Kidney epithelial cell (primary cell): ENCODE data around the gene COQ10A. TPM values are rescaled to one million over a fixed set of nuclear protein-coding genes. Genes with fewer than 3 reads are reported as not detected.
"Not testable (repeated sequence)": the region's sequence is repeated elsewhere in the genome, so short reads cannot be mapped to it uniquely, and the experiment has no call there.

Experiments used
- DNase-seq: peaks from one replicate; pipeline ENCODE4 v3.0.0-alpha.2; 2010; ENCODE audit warnings: low read depth
- H3K27me3 ChIP-seq: 2 replicates; pipeline ENCODE4 v1.6.0; 2011; ENCODE audit warnings: low read length; ENCODE audit not compliant: control insufficient read depth, insufficient read depth
- H3K36me3 ChIP-seq: 2 replicates; pipeline ENCODE4 v1.5.1; 2011; ENCODE audit warnings: low read length; ENCODE audit not compliant: control insufficient read depth, insufficient read depth
- H3K4me3 ChIP-seq: 2 replicates; pipeline ENCODE4 v1.5.1; 2011; ENCODE audit warnings: low read depth, mild to moderate bottlenecking, control low read depth, low read length
- CTCF ChIP-seq: IDR thresholded peaks from 2 replicates; pipeline ENCODE4 v1.5.1; 2011; ENCODE audit warnings: mild to moderate bottlenecking, moderate library complexity, low read length, control low read depth, inconsistent platforms; ENCODE audit not compliant: insufficient read depth, poor library complexity, severe bottlenecking
- total RNA-seq: library from RNA; depleted of rRNA; stranded (reverse); fragments of >200 nt; gene quantifications from 2 replicates; pipeline ENCODE4 v1.2.3, GENCODE V29; 2015

Gene COQ10A
- total RNA-seq, 1 donor from 2014 or later, result 13.7 TPM

GRCh38 chr12:56260380-56260779 is 6.4 kb upstream of the COQ10A start:
- Histone ChIP-seq H3K36me3 (no peaks in the 10 kb centered on the region), H3K4me3 (no peak overlapping the region), H3K27me3 (no peaks in the 10 kb centered on the region)
- no peak for DNase-seq
- TF ChIP-seq CTCF, result no peak

- no peak for TF ChIP-seq CTCF
- Histone ChIP-seq H3K27me3 (no peaks in the 10 kb centered on the region), H3K36me3 (no peaks in the 10 kb centered on the region), H3K4me3 (no peak overlapping the region)
- DNase-seq, result no peak
Measured at GRCh38 chr12:56260921-56261320, 5.8 kb upstream of the COQ10A start.

GRCh38 chr12:56261503-56262232 is 5.1 kb upstream of the COQ10A start:
- no peak for TF ChIP-seq CTCF
- no peak overlapping the region for H3K4me3 ChIP-seq
- DNase-seq, result peak; percentile 69
- H3K36me3 ChIP-seq, result no peaks in the 10 kb centered on the region
- no peaks in the 10 kb centered on the region for H3K27me3 ChIP-seq

- H3K36me3 ChIP-seq, H3K27me3 ChIP-seq, DNase-seq: not testable (repeated sequence)
Measured at GRCh38 chr12:56262955-56263354, 3.8 kb upstream of the COQ10A start.

GRCh38 chr12:56266068-56266692 is 562 bp upstream of the COQ10A start:
- not testable (repeated sequence) for H3K27me3 ChIP-seq, H3K36me3 ChIP-seq, DNase-seq
- peak overlapping the region; percentile 67 for H3K4me3 ChIP-seq

More at GRCh38 chr12:56262955-56263354, 3.8 kb upstream of the COQ10A start:
- H3K4me3 ChIP-seq, result not testable (repeated sequence)

GRCh38 chr12:56267443-56268071 is 815 bp downstream of the COQ10A start:
- DNase-seq, result no peak
- no peak for TF ChIP-seq CTCF
- H3K36me3 ChIP-seq, result no peaks in the 10 kb centered on the region
- peak overlapping the region; percentile 67 for H3K4me3 ChIP-seq
- H3K27me3 ChIP-seq, result no peaks in the 10 kb centered on the region

- no peak for DNase-seq
- Histone ChIP-seq H3K36me3 (peaks cover 1% of the 10 kb centered on the region), H3K4me3 (no peak overlapping the region), H3K27me3 (no peaks in the 10 kb centered on the region)
- peak; percentile 55 for TF ChIP-seq CTCF
Measured at GRCh38 chr12:56271031-56271430, 4.3 kb downstream of the COQ10A start.

GRCh38 chr12:56272468-56272867 is 5.7 kb downstream of the COQ10A start:
- H3K27me3 ChIP-seq, H3K4me3 ChIP-seq, DNase-seq, H3K36me3 ChIP-seq: not testable (repeated sequence)
